Activated CD4-positive, CD25-positive, alpha-beta regulatory T cell treated with anti-CD3 and anti-CD28 coated beads, Interleukin-2, amount 50 U/mL, for 72 hours (primary cell): ENCODE results near the gene CDC45.

Source experiments
- DNase-seq: peaks from one replicate; pipeline ENCODE4 v3.0.0; 2021

CDC45 gene

GRCh38 chr22:19496324-19496630 is 16.6 kb downstream of the CDC45 start:
- no peak for DNase-seq

- no peak for DNase-seq
Observed at GRCh38 chr22:19497245-19497644, 17.5 kb downstream of the CDC45 start.

- DNase-seq, result no peak
Observed at GRCh38 chr22:19498154-19498865, 18.6 kb downstream of the CDC45 start.

GRCh38 chr22:19498866-19499190 is 19.1 kb downstream of the CDC45 start:
- DNase-seq, result no peak

- no peak for DNase-seq
Observed at GRCh38 chr22:19499236-19499879, 19.6 kb downstream of the CDC45 start.

- DNase-seq, result no peak
Observed at GRCh38 chr22:19499880-19500242, 20.1 kb downstream of the CDC45 start.

- no peak for DNase-seq
Observed at GRCh38 chr22:19501897-19502447, 22.3 kb downstream of the CDC45 start.

- no peak for DNase-seq
Observed at GRCh38 chr22:19503367-19503766, 23.6 kb downstream of the CDC45 start.

GRCh38 chr22:19503869-19504268 is 24.1 kb downstream of the CDC45 start:
- DNase-seq, result no peak

GRCh38 chr22:19504900-19505734 is 25.4 kb downstream of the CDC45 start:
- DNase-seq, result no peak

GRCh38 chr22:19505735-19506126 is 26.0 kb downstream of the CDC45 start:
- DNase-seq, result no peak

GRCh38 chr22:19506212-19506611 is 26.5 kb downstream of the CDC45 start:
- no peak for DNase-seq

- DNase-seq, result no peak
Observed at GRCh38 chr22:19507534-19507861, 27.8 kb downstream of the CDC45 start.

- DNase-seq, result no peak
Observed at GRCh38 chr22:19508024-19508776, 28.5 kb downstream of the CDC45 start.

GRCh38 chr22:19509191-19509590 is 29.5 kb downstream of the CDC45 start:
- no peak for DNase-seq

GRCh38 chr22:19509923-19510322 is 30.2 kb downstream of the CDC45 start:
- DNase-seq, result no peak

GRCh38 chr22:19510919-19511341 is 31.2 kb downstream of the CDC45 start:
- no peak for DNase-seq

GRCh38 chr22:19513823-19514222 is 34.1 kb downstream of the CDC45 start:
- no peak for DNase-seq

GRCh38 chr22:19514831-19515565 is 35.3 kb downstream of the CDC45 start:
- DNase-seq, result no peak

- no peak for DNase-seq
Observed at GRCh38 chr22:19515654-19516377, 36.1 kb downstream of the CDC45 start.

- no peak for DNase-seq
Observed at GRCh38 chr22:19516378-19517170, 36.9 kb downstream of the CDC45 start.
